Glutamatergic neuron (in vitro differentiated cells): ENCODE data around the gene CRISP2. TPM values are rescaled to one million over a fixed set of nuclear protein-coding genes. Genes with fewer than 3 reads are reported as not detected.

Experiments used
- DNase-seq: peaks from one replicate; pipeline ENCODE4 v3.0.0; 2022
- H3K27ac Mint-ChIP-seq: one replicate; pipeline ENCODE4 v1.8.0; 2020; ENCODE audit warnings: mild to moderate bottlenecking, mixed read lengths, inconsistent platforms; ENCODE audit not compliant: unreplicated experiment
- H3K27me3 Mint-ChIP-seq: one replicate; pipeline ENCODE4 v1.8.0; 2020; ENCODE audit warnings: mild to moderate bottlenecking, moderate library complexity, mixed read lengths, inconsistent platforms; ENCODE audit not compliant: unreplicated experiment
- H3K36me3 Mint-ChIP-seq: one replicate; pipeline ENCODE4 v1.8.0; 2020; ENCODE audit warnings: mild to moderate bottlenecking, mixed read lengths, inconsistent platforms; ENCODE audit not compliant: unreplicated experiment
- H3K4me1 Mint-ChIP-seq: one replicate; pipeline ENCODE4 v1.8.0; 2020; ENCODE audit warnings: mild to moderate bottlenecking, low read depth, mixed read lengths, inconsistent platforms; ENCODE audit not compliant: unreplicated experiment
- H3K4me3 Mint-ChIP-seq: one replicate; pipeline ENCODE4 v1.8.0; 2020; ENCODE audit warnings: mild to moderate bottlenecking, mixed read lengths, inconsistent platforms; ENCODE audit not compliant: unreplicated experiment
- H3K9me3 Mint-ChIP-seq: one replicate; pipeline ENCODE4 v1.8.0; 2020; ENCODE audit warnings: mild to moderate bottlenecking, moderate library complexity, mixed read lengths, inconsistent platforms; ENCODE audit not compliant: unreplicated experiment
- long read RNA-seq: library from polyadenylated mRNA; unstranded; transcript quantifications from one replicate; pipeline ENCODE4 v2.0.0, GENCODE V29; 2020; ENCODE audit not compliant: unreplicated experiment
- total RNA-seq: library from RNA; stranded (reverse); fragmentation: NEBNext Ultra II Directional; extraction: Animal tissue kit (Norgen Biotek cat#: 25700); gene quantifications from one replicate; pipeline ENCODE4 v1.2.1, GENCODE V29; 2021; ENCODE audit not compliant: unreplicated experiment
- TF ChIP-seq, protein P1 (sequence below): fragments of 200-600 bp; sonication (generic); IDR thresholded peaks from one replicate; pipeline ENCODE4 v1.5.0; 2021; ENCODE audit not compliant: partially characterized antibody, unreplicated experiment

The CRISP2 gene, protein sequence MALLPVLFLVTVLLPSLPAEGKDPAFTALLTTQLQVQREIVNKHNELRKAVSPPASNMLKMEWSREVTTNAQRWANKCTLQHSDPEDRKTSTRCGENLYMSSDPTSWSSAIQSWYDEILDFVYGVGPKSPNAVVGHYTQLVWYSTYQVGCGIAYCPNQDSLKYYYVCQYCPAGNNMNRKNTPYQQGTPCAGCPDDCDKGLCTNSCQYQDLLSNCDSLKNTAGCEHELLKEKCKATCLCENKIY
- not detected for total RNA-seq
- long read RNA-seq: 0 reads

DNA sequence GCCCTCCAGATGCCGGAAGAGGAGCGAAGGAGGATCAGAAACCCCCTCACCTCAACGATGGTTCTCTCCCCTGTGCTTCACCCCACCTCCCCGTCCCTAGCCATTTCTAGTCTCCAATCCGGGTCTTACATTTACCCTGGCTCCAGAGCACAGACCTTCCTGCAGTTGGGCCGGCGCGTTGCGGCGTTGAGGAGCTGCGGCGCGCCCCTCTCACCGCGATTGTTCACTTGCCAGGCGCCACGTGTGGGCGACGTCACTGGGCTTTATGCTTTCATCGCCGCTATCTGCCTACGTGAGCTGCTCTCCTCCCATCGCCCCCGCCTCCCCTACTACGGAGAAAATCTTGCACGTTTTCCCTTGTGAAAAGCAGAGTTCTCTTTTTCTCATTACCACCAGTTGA lies at the start of gene CRISP2:
CRISP2 (minus strand) TSS at position 198 of the 400 bp plus-strand sequence. CDS start 4,347 bp downstream, outside the sequence.
- TF ChIP-seq, protein P1, sequence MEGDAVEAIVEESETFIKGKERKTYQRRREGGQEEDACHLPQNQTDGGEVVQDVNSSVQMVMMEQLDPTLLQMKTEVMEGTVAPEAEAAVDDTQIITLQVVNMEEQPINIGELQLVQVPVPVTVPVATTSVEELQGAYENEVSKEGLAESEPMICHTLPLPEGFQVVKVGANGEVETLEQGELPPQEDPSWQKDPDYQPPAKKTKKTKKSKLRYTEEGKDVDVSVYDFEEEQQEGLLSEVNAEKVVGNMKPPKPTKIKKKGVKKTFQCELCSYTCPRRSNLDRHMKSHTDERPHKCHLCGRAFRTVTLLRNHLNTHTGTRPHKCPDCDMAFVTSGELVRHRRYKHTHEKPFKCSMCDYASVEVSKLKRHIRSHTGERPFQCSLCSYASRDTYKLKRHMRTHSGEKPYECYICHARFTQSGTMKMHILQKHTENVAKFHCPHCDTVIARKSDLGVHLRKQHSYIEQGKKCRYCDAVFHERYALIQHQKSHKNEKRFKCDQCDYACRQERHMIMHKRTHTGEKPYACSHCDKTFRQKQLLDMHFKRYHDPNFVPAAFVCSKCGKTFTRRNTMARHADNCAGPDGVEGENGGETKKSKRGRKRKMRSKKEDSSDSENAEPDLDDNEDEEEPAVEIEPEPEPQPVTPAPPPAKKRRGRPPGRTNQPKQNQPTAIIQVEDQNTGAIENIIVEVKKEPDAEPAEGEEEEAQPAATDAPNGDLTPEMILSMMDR: no peak
- H3K4me3 Mint-ChIP-seq: no peak within 1 kb of the TSS
- H3K36me3 Mint-ChIP-seq: no peaks in the 10 kb centered on the region
- no peaks in the 10 kb centered on the region for H3K9me3 Mint-ChIP-seq
- no peak within 1 kb of the TSS for H3K27ac Mint-ChIP-seq
- H3K27me3 Mint-ChIP-seq: no peaks in the 10 kb centered on the region
- no peak for DNase-seq
- no peaks in the 10 kb centered on the region for H3K4me1 Mint-ChIP-seq

DNA sequence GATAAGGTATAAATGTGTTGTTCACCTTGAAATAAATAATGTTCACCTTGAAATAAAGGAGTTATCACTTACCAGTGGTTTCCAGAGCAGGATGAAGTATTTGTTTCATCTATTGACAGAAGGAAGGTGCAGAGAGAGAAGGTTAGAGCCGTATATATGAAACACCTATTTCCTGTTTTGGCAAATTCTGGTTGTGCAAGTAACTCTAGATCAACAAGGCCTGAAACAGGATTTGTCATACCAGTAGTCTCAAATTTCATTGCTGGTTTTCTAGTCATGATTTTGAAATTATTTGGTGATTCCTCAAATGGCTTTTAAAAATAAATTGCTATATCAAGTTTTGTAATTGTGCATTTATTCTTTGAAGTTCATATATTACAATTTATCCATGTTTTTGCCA lies 30.9 kb upstream of the CRISP2 start, which contains the start of gene CRISP3:
CRISP3 (minus strand) TSS at position 130 of the 400 bp plus-strand sequence; CDS start at position 109, 21 bp downstream.
- H3K27me3 Mint-ChIP-seq: peaks cover 2% of the 10 kb centered on the region
- TF ChIP-seq, protein P1: no peak
- no peaks in the 10 kb centered on the region for H3K36me3 Mint-ChIP-seq
- DNase-seq: no peak
- H3K4me3 Mint-ChIP-seq: no peak within 1 kb of the TSS
- no peaks in the 10 kb centered on the region for H3K9me3 Mint-ChIP-seq
- no peak within 1 kb of the TSS for H3K27ac Mint-ChIP-seq
- H3K4me1 Mint-ChIP-seq: no peaks in the 10 kb centered on the region

DNA sequence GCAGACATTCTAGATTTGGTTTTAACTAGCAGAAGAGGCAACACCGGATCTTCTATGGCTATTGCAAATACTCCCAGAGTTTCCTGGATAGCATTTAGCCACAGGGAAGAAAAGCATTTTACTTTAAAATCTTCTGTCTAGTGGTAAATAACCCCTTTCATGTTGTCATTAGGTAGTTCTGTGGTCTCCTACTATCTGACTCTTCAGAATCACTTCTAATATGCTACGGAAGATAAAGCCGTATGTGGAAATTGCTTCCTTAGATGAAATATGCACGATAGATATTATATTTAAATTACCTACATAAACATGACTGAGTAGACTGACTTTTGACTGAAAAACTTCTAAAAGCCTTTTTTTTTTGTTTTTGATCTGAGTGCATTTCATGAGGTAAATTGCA lies 30.1 kb upstream of the CRISP2 start:
- Mint-ChIP-seq H3K27me3 (peaks cover 2% of the 10 kb centered on the region), H3K36me3 (no peaks in the 10 kb centered on the region), H3K27ac (no peak overlapping the region), H3K4me1 (no peaks in the 10 kb centered on the region), H3K9me3 (no peaks in the 10 kb centered on the region), H3K4me3 (no peak overlapping the region)
- DNase-seq: no peak
- TF ChIP-seq, protein P1: no peak

DNA sequence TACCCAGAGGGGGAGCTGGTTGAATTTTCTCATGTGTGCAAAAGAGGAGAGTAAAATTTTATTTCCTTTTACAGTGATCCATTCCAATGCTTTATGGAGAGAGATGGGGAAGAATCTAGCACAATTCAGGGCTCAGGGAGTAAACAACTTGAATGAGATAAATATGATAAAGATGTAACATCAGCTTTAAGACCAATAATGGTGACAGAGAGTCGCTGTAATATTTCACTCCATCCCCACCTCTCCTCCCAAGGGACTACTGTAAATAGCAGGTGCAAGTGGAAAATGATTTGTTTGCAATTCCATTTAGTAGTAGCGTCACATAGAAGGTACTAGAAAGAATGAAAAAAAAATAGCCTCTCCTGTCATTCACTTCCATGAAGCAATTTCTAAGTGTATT lies 26.1 kb upstream of the CRISP2 start:
- no peak overlapping the region for H3K27ac Mint-ChIP-seq
- no peak for DNase-seq
- H3K4me3 Mint-ChIP-seq: no peak overlapping the region
- no peaks in the 10 kb centered on the region for H3K9me3 Mint-ChIP-seq
- peaks cover 2% of the 10 kb centered on the region for H3K27me3 Mint-ChIP-seq
- H3K36me3 Mint-ChIP-seq: no peaks in the 10 kb centered on the region
- TF ChIP-seq, protein P1: no peak
- H3K4me1 Mint-ChIP-seq: no peaks in the 10 kb centered on the region

DNA sequence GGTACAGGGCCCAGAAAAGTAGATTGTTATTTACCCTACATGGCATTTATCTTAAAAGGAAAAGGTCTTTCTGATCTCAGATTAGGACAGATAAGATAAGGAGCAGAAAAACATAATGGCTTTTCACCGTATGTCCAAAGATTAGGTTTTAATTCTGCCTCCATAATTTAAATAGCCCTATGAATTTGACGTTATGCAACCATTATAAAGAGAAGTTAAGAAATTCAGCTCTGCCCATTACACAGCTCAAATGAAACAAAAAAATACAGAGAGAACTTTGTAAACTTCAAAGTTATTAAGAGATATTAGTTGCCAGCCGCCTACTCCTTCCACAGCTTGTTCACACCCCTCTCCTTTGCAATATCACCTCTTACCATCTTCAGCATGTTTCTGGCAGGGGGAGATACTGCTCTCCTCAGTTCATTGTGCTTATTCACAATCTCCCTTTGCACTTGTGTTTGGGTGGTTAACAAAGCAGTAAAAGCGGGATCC lies 22.7 kb upstream of the CRISP2 start:
- H3K4me1 Mint-ChIP-seq: no peaks in the 10 kb centered on the region
- no peak for DNase-seq
- H3K4me3 Mint-ChIP-seq: no peak overlapping the region
- H3K36me3 Mint-ChIP-seq: no peaks in the 10 kb centered on the region
- H3K27me3 Mint-ChIP-seq: peaks cover 2% of the 10 kb centered on the region
- no peak overlapping the region for H3K27ac Mint-ChIP-seq
- H3K9me3 Mint-ChIP-seq: no peaks in the 10 kb centered on the region
- TF ChIP-seq, protein P1: no peak
